T-helper 9 cell (primary cell): ENCODE data around the gene WWOX.

ENCODE experiments used
- DNase-seq: peaks from one replicate; pipeline ENCODE4 v3.0.0-alpha.2; 2020

Gene WWOX

DNA sequence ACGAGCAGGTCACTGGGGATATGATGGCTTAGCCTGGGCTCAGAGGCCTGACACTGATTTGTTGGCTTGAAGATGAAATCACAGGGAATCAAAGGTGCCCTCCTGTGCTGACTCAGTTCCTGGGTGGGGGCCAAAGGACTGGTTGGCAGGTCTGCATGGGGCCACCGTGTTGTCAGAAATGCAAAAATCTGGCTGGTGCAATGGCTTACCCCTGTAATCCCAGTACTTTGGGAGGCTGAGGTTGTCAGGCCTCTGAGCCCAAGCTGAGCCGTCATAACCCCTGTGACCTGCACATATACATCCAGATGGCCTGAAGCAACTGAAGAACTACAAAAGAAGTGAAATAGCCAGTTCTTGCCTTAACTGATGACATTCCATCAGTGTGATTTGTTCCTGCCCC lies 314.2 kb downstream of the WWOX start:
- no peak for DNase-seq

- no peak for DNase-seq
These were observed 315.6 kb downstream of the WWOX start for GRCh38 chr16:78415013-78415412.

GRCh38 chr16:78415669-78416068 lies 316.2 kb downstream of the WWOX start:
- no peak for DNase-seq

GRCh38 chr16:78416400-78416799 lies 316.9 kb downstream of the WWOX start:
- no peak for DNase-seq

GRCh38 chr16:78421181-78421708 lies 321.8 kb downstream of the WWOX start:
- no peak for DNase-seq

GRCh38 chr16:78425281-78425680 lies 325.8 kb downstream of the WWOX start:
- DNase-seq: no peak

DNA sequence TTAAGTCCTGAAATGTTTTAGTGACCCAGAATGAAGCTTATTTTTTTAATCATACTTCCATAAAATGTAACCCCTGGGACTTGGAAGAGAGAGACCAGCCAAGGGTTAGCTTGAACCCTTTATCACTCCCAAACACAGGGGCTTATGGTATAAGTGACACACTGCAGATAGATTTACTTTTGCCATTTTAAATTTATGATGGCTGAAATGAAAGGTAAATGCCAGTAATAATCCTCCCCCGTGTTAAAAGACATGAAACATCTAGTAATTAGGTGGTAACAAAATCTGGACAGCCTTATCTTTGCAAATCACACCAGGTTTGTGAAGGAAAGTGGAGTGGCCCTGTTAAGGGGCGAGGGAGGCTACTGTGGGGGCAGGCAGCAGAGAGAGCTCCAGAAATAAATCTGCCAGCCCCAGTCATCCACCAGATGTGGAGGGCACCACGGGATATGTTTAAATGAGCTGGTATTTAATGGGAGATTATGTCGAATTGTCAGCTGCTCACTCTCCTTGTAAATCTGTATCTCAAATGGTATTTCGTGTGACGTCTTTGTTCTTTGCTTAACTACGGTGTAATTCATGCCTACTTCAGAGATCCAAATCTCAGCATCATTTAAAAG lies 326.5 kb downstream of the WWOX start:
- DNase-seq: no peak

- DNase-seq: no peak
These were observed 328.7 kb downstream of the WWOX start for GRCh38 chr16:78428193-78428592.

- no peak for DNase-seq
These were observed 330.8 kb downstream of the WWOX start for GRCh38 chr16:78430281-78430680.

DNA sequence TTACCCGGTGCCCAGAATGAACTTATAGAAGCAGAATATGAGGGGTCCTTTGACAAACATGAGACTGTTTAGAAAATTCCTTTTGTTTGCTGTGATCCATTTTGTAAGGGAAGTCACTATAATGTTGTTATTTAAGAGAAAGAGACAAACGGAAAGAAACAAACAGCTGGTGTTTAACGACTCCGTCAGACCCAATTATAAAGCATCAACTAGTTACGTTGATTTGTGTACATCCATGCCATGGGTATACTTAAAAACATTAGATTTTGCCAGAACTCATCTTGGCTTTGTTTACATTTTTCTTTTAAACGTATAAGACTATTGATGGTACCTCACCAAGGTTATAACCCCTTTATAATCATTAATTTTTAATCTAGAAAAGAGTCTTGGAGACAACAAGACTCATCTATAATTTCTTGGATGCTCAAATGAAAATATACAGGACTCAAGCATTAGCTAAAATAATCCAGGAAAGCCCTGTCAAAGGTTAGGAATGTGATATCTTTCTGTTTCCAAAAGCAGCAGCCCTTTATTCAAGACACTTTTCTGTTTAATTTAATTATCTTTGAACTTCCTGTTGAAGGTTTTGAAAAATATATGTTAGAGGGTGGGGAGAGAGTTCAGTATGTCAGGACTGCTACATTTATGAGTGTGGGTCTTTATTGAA lies 331.7 kb downstream of the WWOX start:
- no peak for DNase-seq

GRCh38 chr16:78431701-78432100 lies 332.2 kb downstream of the WWOX start:
- no peak for DNase-seq

DNA sequence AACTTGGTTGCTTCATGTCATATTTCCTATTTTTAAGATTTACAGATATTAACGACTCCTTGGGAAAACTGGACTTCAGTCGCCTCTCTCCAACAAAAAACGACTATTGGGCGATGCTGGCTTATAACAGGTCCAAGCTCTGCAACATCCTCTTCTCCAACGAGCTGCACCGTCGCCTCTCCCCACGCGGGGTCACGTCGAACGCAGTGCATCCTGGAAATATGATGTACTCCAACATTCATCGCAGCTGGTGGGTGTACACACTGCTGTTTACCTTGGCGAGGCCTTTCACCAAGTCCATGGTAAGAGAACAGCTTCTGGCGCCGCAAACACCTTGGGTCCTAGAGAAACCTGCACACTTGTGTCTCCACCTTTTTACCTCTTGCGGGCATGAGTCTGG lies 333.0 kb downstream of the WWOX start:
- no peak for DNase-seq

- DNase-seq: no peak
These were observed 333.7 kb downstream of the WWOX start for GRCh38 chr16:78433116-78433515.

- no peak for DNase-seq
These were observed 334.9 kb downstream of the WWOX start for GRCh38 chr16:78434401-78434800.

DNA sequence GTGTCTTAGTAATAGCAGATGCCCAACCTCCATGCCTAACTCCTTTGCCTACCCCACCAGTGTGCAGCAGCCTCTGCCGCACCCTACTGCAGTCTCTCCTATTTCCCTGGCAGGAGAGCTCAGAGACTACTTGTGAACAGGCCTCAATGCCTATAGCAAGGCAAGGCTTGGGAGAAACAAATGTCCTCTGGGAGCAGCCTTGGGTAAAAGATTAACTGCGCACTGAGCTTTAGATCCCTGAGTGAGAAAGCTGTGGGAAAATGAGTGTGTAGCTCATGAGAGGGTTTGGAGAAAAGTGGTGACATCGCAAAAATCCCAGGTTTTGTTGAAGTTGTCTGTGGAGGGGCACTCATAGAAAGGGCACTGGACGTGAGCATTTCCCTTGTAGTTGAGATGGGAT lies 335.8 kb downstream of the WWOX start:
- no peak for DNase-seq

DNA sequence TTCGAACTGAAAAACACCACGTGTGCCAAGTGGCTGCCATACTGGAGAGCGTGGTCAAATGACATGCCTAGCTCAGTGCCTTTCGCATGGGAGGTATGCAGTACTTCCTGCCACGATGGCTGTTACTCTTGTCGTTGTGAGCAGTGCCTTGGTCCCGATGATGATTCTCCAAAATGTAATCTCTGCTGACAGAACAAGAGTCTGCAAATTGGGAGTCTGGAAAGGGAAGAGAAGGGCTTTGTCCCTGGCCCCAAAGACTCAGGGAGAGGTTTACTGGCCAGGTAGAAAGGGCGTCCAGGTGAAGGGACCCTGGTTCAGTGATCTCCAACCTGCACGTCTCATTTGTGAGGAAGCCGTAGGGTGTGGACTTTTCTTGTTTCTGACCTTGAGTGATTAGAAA lies 336.6 kb downstream of the WWOX start:
- DNase-seq: no peak

GRCh38 chr16:78436846-78437245 lies 337.4 kb downstream of the WWOX start:
- DNase-seq: no peak

DNA sequence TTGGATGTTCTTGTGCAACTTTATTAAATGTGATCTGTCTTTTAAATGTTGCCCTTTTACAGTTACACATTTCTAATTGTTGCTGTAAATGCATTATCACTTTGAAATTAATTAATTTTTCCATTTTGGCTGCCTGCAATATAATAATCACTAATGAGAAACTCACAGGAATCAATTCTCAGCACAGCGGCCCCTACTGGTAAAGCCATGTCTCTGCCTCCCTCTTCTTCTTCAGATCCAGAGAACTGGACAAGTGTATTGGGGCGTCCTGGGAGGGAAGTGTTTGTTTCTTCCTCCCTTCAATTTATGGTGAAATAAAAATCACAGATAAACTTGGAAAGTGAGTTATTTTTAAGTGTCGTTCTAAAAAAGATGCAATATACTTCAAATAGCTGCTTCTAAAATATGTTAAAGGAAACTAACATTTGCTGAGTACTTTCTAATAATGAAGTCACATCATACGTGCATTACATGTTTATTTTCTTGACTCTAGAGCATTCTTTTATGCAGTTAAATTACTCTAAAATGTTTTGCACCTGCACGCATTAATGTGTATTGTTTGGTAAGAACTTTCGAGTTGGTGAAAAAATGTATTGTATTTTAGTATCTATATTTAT lies 338.0 kb downstream of the WWOX start:
- peak; percentile 32 for DNase-seq

GRCh38 chr16:78438219-78438618 lies 338.8 kb downstream of the WWOX start:
- no peak for DNase-seq

- no peak for DNase-seq
These were observed 339.2 kb downstream of the WWOX start for GRCh38 chr16:78438632-78439031.

DNA sequence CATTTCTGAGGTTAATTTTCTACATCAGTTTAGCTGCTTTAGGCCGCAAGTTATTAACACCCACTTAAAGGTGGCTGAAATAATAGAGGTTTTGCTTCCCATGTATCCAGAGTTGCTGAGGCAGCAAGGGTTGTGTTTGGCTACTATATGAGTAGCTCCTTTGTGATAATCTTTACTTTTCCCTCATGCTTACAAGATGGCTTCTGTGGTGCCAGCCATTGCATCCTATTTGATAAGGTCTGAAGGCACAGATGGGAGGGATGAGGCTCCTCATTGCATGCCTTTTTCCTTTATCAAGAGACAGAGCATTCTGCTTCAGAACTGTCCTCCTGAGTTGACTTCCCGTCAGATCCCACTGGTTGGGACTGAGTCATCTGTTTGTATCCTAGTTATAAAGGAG lies 340.2 kb downstream of the WWOX start:
- DNase-seq: no peak

GRCh38 chr16:78441298-78441697 lies 341.8 kb downstream of the WWOX start:
- no peak for DNase-seq

DNA sequence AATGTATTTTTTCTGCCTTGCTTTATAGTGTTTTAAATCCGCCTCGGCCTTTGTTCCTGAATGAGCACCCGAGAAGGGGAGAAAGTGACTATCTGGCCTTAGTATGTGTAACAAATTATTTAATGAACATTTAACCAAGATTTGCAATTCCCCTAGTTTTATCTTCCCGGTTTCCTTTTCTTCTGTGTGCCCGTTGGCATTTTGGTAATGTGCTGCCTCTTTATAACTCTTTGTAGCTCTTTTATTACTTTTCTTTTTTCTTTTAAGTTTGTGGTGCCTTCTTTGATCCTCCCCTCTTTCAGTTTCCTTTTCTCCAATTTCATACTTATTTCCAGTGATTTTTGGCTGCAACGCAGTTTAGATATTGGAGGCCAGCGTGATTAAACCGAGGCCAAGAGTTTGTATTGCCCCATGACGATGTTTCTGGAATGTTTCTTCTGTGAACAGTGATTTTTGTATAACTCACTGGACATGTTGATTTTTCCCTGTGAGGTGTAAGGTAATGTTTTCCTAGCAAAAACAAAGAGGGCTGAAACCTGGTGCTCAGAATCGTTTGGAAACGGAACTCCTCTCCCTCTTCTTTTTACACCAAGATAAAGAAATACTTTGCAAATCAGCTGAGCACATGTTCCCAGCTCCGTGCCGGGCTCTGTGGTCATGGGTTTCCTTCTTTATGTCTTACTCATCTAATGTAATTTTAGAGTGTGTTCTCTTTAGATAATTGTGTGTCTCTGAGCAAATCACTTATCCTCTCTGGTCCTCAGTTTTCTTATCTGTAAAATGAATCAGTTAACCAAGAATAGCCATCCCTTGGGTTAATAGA lies 344.3 kb downstream of the WWOX start:
- no peak for DNase-seq
